Activated CD4-positive, CD25-positive, alpha-beta regulatory T cell treated with anti-CD3 and anti-CD28 coated beads, Interleukin-2, amount 50 U/mL, for 24 hours (primary cell): ENCODE data around the gene GRM8.

Source experiments
- ATAC-seq, 2 donors: fragments of 150-1000 bp; cut with Tn5 transposase; one replicate each; pipeline ENCODE4 v1.10.0; 2021; ENCODE audit warnings: mild to moderate bottlenecking in 1 of 2, moderate library complexity in 1 of 2

The GRM8 gene

GRCh38 chr7:126411032-126411820 lies 841.5 kb downstream of the GRM8 start:
- ATAC-seq, result no peak

DNA sequence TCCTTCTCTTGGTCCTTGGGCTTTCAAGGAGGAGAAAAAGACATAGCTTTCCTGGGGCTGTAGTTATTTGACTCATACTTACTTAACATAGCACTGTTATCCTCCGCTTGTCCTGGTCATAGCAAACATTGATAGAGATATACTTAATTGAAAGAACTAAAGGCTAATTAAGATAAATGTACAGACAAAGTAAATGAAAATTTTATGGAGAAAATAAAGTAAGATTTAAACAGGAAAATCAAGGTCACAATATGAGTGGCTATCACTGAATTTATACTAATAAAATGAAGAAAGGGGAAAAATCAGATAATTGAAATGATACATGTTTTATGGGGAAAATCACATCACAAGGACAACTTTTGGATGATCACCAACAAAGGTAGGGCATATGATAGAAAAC lies 849.7 kb downstream of the GRM8 start:
- no peak for ATAC-seq

DNA sequence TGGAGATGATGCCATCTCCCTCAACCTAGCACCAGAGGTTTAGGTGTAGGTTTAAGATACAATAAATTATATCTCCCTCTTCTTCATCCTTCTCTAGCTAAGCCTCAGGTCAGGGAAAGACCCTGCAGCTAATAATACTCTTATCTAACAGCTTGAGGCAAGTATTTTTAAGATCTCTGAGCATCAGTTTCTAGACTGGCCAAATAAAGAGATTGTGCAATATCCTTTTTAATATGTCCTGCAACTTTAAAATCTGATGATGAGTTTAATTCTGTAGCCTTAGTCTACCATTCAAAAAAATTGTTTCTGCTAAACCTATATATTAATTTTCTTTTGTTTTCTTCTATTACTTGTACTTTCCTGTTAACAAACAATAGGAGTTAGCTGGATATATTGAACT lies 850.8 kb downstream of the GRM8 start:
- no peak for ATAC-seq

GRCh38 chr7:126398851-126399529 lies 853.8 kb downstream of the GRM8 start:
- no peak for ATAC-seq

DNA sequence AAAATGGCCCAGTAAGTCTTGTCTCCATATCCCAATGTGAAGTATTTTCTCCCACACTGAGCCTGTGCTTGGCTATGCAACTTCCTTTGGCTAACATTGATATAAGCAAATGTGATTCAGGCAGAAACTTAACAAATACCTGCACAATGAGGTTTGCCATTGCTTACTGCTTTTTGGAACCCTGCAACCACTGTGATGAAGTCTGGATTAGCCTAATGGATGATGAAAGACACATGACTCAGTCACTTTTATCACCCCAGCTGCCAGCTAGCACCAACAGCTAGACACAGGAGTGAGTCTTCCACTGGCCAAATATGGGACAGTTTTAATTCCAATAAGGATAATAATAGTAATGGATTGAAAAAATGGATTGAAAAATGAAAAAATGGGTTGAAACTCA lies 854.5 kb downstream of the GRM8 start:
- ATAC-seq, result no peak

- ATAC-seq, result no peak
Observed at GRCh38 chr7:126394406-126394805, 858.3 kb downstream of the GRM8 start.
